Measurements from ENCODE around the gene TMEM120B.

- TF ChIP-seq CTCF (IDR thresholded peaks at IDR 0.05; ENCODE audit: low read length), result no peak
- TF ChIP-seq EZH2 (optimal IDR thresholded peaks at IDR 0.05; ENCODE audit: low read depth, low read length), result no peak
Observed at GRCh38 chr12:121789233-121789781, 76.8 kb downstream of the TMEM120B start.
